GM12801 (cell line): ENCODE data around the gene OR5B2.

ENCODE experiments used
- CTCF ChIP-seq: IDR thresholded peaks from one replicate; pipeline ENCODE4 v1.5.1; 2011; ENCODE audit warnings: control low read depth; ENCODE audit not compliant: insufficient read length; ENCODE audit errors: extremely low read depth

Gene OR5B2

DNA sequence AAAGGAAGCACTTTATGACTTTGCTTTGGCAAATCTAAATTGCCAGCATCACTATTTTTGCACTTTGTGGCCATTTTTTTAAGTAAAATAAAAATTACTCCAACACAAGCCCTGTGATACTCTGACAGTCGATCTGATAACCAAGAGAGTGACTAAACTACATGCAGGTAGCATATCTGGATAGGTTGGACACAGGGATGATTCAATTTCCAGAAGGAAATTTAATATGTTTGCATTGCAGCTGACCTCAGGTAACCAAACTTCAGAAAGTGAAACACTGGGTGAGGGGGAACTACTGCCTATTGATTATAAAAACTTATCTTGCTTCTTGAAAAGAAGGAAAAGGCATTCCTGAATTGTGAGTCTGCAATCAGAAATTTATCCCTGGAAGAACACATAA, 35.2 kb downstream of the OR5B2 start:
- no peak for TF ChIP-seq CTCF

GRCh38 chr11:58391879-58392278, 36.0 kb downstream of the OR5B2 start:
- no peak for TF ChIP-seq CTCF

- TF ChIP-seq CTCF: no peak
These were observed 37.3 kb downstream of the OR5B2 start for GRCh38 chr11:58390551-58391063.
